Prostate gland (tissue), 2 donors: ENCODE results near the gene CREM.
"Not testable (repeated sequence)": the region's sequence is repeated elsewhere in the genome, so short reads cannot be mapped to it uniquely, and the experiment has no call there.

ENCODE experiments used
- CTCF ChIP-seq, 4 experiments: fragments of 200-600 bp in 2 of 4; fragments of 450-650 bp in 2 of 4; sonication (generic) in 2 of 4; IDR thresholded peaks; 1 replicate in 3 of 4; 2 replicates in 1 of 4; pipeline ENCODE4 v1.5.1; 2016 to 2019; ENCODE audit warnings: antibody characterized with exemption in 4 of 4, mild to moderate bottlenecking in 2 of 4, moderate library complexity in 2 of 4
- POLR2A ChIP-seq: fragments of 450-650 bp; IDR thresholded peaks from one replicate; pipeline ENCODE4 v1.6.1; 2016; ENCODE audit warnings: antibody characterized with exemption, mild to moderate bottlenecking

- not testable (repeated sequence) for TF ChIP-seq CTCF (IDR thresholded peaks at IDR 0.05); POLR2A
Observed at GRCh38 chr10:35080261-35080660, 46.4 kb upstream of the CREM start.
